ENCODE data around the gene ACD. TPM values are rescaled to one million over a fixed set of nuclear protein-coding genes. Genes with fewer than 3 reads are reported as not detected.

Gene ACD
- total and polyA plus RNA-seq, 9 of the 15 experiments (the other 6 are each of a cell fraction or from before 2014, with no cell fraction given): 4.2 to 47.4 (median 19.2) TPM

GRCh38 chr16:67667817-67668494 lies 7.9 kb upstream of the ACD start (continued):
- TF ChIP-seq ARID4B (CRISPR knock-in tag; IDR thresholded peaks at IDR 0.05) (peak; percentile 23; the same call in 1 of the 2 replicates), ZNF740 (CRISPR knock-in tag; IDR thresholded peaks at IDR 0.05) (peak; percentile 21; the same call in 1 of the 2 replicates), ZNF740 (tag; IDR thresholded peaks at IDR 0.05) (no peak), TEAD1 (CRISPR knock-in tag; IDR thresholded peaks at IDR 0.05) (peak in 1 of 2 experiments; percentile 36; a peak in 1 of 4 replicates), ZNF263 (CRISPR knock-in tag; IDR thresholded peaks at IDR 0.05; ENCODE audit: borderline replicate concordance) (peak; percentile 62; the same call in 1 of the 2 replicates), GABPB1 (CRISPR knock-in tag; IDR thresholded peaks at IDR 0.05) (peak; percentile 52; the same call in 1 of the 2 replicates), RAD21 (CRISPR knock-in tag; conservative IDR thresholded peaks at IDR 0.05 in 1 of 2, IDR thresholded peaks at IDR 0.05 in 1 of 2) (peak; percentile 74 to 84), TBL1XR1 (IDR thresholded peaks at IDR 0.05; ENCODE audit: low read length in 2 of 2) (peak in 1 of 2 experiments; percentile 58; a peak in 1 of 4 replicates), MNT (conservative IDR thresholded peaks at IDR 0.05) (peak in 1 of 2 experiments; percentile 36; a peak in 2 of 4 replicates), L3MBTL2 (IDR thresholded peaks at IDR 0.05) (peak; percentile 30; the same call in 1 of the 2 replicates), CEBPB (tag; IDR thresholded peaks at IDR 0.05) (no peak), ZNF274 (IDR thresholded peaks at IDR 0.05; ENCODE audit: borderline replicate concordance, low read depth, low read length) (no peak), CTCF (IDR thresholded peaks at IDR 0.05 in 2 of 3, conservative IDR thresholded peaks at IDR 0.05 in 1 of 3; ENCODE audit: insufficient read depth in 2 of 3, low read depth in 1 of 3, low read length in 3 of 3) (peak; percentile 93 to 99 (median 96))

All from K562 (cell line).